ENCODE results near the gene KRT85. TPM values are rescaled to one million over a fixed set of nuclear protein-coding genes. Genes with fewer than 3 reads are reported as not detected.

KRT85 gene
- total RNA-seq, 1 donor from 2014 or later = not detected

DNA sequence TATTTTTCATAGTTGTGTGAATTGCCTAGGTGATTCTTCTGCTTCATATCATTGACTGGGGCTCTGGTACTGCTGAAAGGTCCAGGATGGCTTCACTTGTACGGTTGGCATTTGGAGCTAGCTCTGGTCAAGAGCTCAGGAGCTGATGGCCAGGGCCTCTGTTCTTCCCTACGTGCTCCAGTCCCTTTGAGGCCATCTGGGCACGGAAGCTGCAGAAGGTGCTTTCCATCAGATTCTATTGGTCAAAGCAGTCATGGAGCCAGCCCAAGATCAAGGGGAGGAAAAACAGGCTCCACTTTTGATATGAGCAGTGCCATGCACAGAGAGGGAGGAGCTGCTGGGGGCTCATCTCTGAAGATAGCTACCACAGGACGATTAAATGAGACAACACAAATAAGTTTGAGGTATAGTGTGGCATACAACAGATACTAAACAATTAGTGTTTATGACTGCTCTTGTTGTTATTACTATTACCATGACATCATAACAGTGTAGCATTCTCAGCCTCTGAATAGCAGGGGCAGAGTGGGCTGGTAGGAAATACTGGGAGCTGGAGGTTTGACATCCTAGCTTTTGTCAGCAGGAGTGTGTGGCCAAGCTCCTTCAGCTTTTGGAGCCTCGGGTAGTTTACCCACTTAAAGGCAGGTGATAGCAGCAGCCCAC lies 56.5 kb downstream of the KRT85 start:
- TF ChIP-seq, protein P1, sequence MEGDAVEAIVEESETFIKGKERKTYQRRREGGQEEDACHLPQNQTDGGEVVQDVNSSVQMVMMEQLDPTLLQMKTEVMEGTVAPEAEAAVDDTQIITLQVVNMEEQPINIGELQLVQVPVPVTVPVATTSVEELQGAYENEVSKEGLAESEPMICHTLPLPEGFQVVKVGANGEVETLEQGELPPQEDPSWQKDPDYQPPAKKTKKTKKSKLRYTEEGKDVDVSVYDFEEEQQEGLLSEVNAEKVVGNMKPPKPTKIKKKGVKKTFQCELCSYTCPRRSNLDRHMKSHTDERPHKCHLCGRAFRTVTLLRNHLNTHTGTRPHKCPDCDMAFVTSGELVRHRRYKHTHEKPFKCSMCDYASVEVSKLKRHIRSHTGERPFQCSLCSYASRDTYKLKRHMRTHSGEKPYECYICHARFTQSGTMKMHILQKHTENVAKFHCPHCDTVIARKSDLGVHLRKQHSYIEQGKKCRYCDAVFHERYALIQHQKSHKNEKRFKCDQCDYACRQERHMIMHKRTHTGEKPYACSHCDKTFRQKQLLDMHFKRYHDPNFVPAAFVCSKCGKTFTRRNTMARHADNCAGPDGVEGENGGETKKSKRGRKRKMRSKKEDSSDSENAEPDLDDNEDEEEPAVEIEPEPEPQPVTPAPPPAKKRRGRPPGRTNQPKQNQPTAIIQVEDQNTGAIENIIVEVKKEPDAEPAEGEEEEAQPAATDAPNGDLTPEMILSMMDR (IDR thresholded peaks at IDR 0.05; ENCODE audit: insufficient read depth, low read length, poor library complexity, severe bottlenecking) = no peak
- no peak overlapping the region for H3K4me3 ChIP-seq (ENCODE audit: low read depth, low read length)
- peaks cover 42% of the 10 kb centered on the region for H3K27me3 ChIP-seq (ENCODE audit: control insufficient read depth, insufficient read depth, low read length)
- H3K36me3 ChIP-seq (ENCODE audit: control insufficient read depth, insufficient read depth, low read length) = no peaks in the 10 kb centered on the region
- DNase-seq (ENCODE audit: low read depth) = no peak

Other genes with a start within 250 kb of the KRT85 start
- 18.5 and 19.4 TPM in 2 replicates for gene KRT80, start 175.5 kb downstream of the KRT85 start, total RNA-seq
- gene KRT7, start 134.2 kb downstream of the KRT85 start, total RNA-seq = 1,242 and 1,355 TPM in 2 replicates
- gene KRT86, start 92.8 kb downstream of the KRT85 start, total RNA-seq = 6.9 and 9.2 TPM in 2 replicates
- 239 and 244 TPM in 2 replicates for gene KRT81, start 75.9 kb downstream of the KRT85 start, total RNA-seq
- gene KRT83, start 46.1 kb downstream of the KRT85 start, total RNA-seq = not detected in 2 replicates
- gene KRT84, start 18.2 kb upstream of the KRT85 start, total RNA-seq = not detected in 2 replicates
- gene KRT82, start 38.9 kb upstream of the KRT85 start, total RNA-seq = not detected in 2 replicates
- not detected in 2 replicates for gene KRT75, start 66.9 kb upstream of the KRT85 start, total RNA-seq
- not detected in 2 replicates for gene KRT6B, start 84.7 kb upstream of the KRT85 start, total RNA-seq
- gene KRT6C, start 106.3 kb upstream of the KRT85 start, total RNA-seq = not detected in 2 replicates
- gene KRT6A, start 125.8 kb upstream of the KRT85 start, total RNA-seq = 0.21 and 0.27 TPM in 2 replicates
- gene KRT5, start 152.9 kb upstream of the KRT85 start, total RNA-seq = not detected in 2 replicates
- gene KRT71, start 185.7 kb upstream of the KRT85 start, total RNA-seq = not detected in 2 replicates
- gene KRT74, start 206.4 kb upstream of the KRT85 start, total RNA-seq = not detected in 2 replicates
- gene KRT72, start 234.0 kb upstream of the KRT85 start, total RNA-seq = not detected in 2 replicates